Epithelial cell of proximal tubule (primary cell): Measurements from ENCODE around the gene TIMM13. TPM values are rescaled to one million over a fixed set of nuclear protein-coding genes. Genes with fewer than 3 reads are reported as not detected.
"Not testable (repeated sequence)": the region's sequence is repeated elsewhere in the genome, so short reads cannot be mapped to it uniquely, and the experiment has no call there.

Experiments used
- DNase-seq: peaks from one replicate; pipeline ENCODE4 v3.0.0-alpha.2; 2011; ENCODE audit warnings: low read depth
- H3K4me3 ChIP-seq: 2 replicates; pipeline ENCODE4 v1.5.1; 2011; ENCODE audit warnings: low read depth, mild to moderate bottlenecking, low read length
- CTCF ChIP-seq: conservative IDR thresholded peaks from 2 replicates; pipeline ENCODE4 v1.5.1; 2012; ENCODE audit warnings: low read depth, mild to moderate bottlenecking, low read length
- total RNA-seq: library from RNA; depleted of rRNA; stranded (reverse); fragments of >200 nt; gene quantifications from 2 replicates; pipeline ENCODE4 v1.2.3, GENCODE V29; 2015

Gene TIMM13
- total RNA-seq, 1 donor from 2014 or later: 100 TPM

GRCh38 chr19:2469102-2469914, 41.9 kb upstream of the TIMM13 start:
- H3K4me3 ChIP-seq: no peak overlapping the region
- no peak for TF ChIP-seq CTCF
- no peak for DNase-seq

- TF ChIP-seq CTCF: no peak
- H3K4me3 ChIP-seq: no peak overlapping the region
- DNase-seq: no peak
Observed at GRCh38 chr19:2468596-2468995, 41.2 kb upstream of the TIMM13 start.

- no peak for TF ChIP-seq CTCF
- no peak for DNase-seq
- no peak overlapping the region for H3K4me3 ChIP-seq
Observed at GRCh38 chr19:2464389-2464788, 37.0 kb upstream of the TIMM13 start.

- not testable (repeated sequence) for DNase-seq, H3K4me3 ChIP-seq
Observed at GRCh38 chr19:2463694-2464093, 36.3 kb upstream of the TIMM13 start.

- H3K4me3 ChIP-seq: peak overlapping the region; percentile 78
- no peak for TF ChIP-seq CTCF
- DNase-seq: no peak
Observed at GRCh38 chr19:2462635-2463421, 35.4 kb upstream of the TIMM13 start.

GRCh38 chr19:2461751-2462634, 34.6 kb upstream of the TIMM13 start:
- peak; percentile 17 for TF ChIP-seq CTCF
- no peak for DNase-seq
- peak overlapping the region; percentile 78 for H3K4me3 ChIP-seq

GRCh38 chr19:2460245-2460644, 32.9 kb upstream of the TIMM13 start:
- no peak for TF ChIP-seq CTCF
- no peak overlapping the region for H3K4me3 ChIP-seq
- DNase-seq: no peak

- not testable (repeated sequence) for H3K4me3 ChIP-seq, DNase-seq
Observed at GRCh38 chr19:2458776-2459175, 31.4 kb upstream of the TIMM13 start.
